GM13976 (cell line): ENCODE results near the gene ABCC12.
"Not testable (repeated sequence)": the region's sequence is repeated elsewhere in the genome, so short reads cannot be mapped to it uniquely, and the experiment has no call there.

Experiments
- DNase-seq: peaks from one replicate; pipeline ENCODE4 v3.0.0; 2012; ENCODE audit warnings: low spot score
- CTCF ChIP-seq: IDR thresholded peaks from 2 replicates; pipeline ENCODE4 v1.5.1; 2012; ENCODE audit warnings: borderline replicate concordance, mild to moderate bottlenecking; ENCODE audit not compliant: insufficient read depth; ENCODE audit errors: extremely low read depth, missing control alignments, control extremely low read depth
- in situ Hi-C: fragments of 300-500 bp; cut with MboI; formaldehyde crosslinking; loops from one replicate; pipeline ENCODE4 v1.12.0; 2022; ENCODE audit warnings: low sequenced_read_pairs, mixed read lengths, inconsistent platforms; ENCODE audit not compliant: unreplicated experiment

Gene ABCC12

DNA sequence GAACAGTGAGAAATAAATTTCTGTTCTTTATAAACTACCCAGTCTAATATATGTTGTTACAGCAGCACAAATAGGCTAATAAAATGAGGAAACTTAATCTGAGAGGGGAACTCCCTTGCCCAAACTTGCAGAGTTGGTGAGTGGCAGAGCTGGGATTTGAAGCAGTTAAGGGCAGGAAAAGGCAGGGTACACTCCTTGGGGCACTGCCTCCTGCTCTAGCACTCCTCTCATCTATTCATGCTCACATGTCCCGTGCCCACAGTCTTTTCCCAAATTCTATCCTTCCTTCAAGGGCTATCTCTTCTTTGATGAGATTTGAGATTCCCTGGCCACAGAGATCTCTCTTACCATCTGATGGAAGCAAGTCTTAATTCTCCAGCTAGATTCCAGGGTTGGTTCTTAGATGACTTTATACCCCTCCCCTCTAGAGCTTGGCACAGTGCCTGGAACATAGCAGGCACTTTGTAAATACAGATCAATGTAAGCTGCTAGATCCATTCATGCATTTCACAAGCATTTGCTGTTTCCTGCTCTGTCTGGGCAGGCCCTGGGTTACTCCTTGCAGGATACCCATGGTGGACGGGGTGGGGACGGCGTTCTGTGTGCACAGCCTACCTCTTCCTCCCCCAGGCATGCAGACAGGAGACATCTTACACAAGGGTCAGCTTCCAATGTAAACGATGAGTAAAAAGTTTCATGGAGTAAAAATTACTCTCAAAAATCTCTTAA, 39.2 kb upstream of the ABCC12 start:
- in situ Hi-C loops = loop anchor here (10.0 kb wide), 1 partner anchor 60 kb away; no protein-coding TSS in a partner anchor
- no peak for TF ChIP-seq CTCF
- no peak for DNase-seq

DNA sequence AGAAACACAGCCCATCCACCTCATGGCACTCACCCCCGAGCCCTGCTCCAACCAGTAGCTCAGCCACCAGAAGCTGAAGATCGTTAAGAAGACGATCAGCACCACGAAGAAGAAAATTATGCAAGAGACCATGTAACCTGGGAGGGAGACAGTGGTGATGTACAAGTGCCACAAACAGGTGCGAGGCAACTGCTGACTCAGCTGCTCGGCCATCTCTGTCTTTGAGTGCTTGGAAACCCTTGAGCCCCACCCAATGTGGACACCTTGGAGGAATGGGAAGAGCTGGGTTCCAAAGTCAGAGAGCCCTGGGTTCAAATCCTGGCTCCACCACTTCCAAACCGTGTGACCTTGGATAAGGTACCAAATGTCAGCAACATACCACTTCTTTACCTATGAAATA, 38.1 kb upstream of the ABCC12 start:
- in situ Hi-C loops = loop anchor here (10.0 kb wide), 1 partner anchor 59 kb away; no protein-coding TSS in a partner anchor
- DNase-seq = no peak

GRCh38 chr16:48188449-48189102, 32.8 kb upstream of the ABCC12 start:
- TF ChIP-seq CTCF = no peak
- DNase-seq = peak; percentile 58
- in situ Hi-C loops = no loop called here

More for the DNA sequence above, 38.1 kb upstream of the ABCC12 start:
- no peak for TF ChIP-seq CTCF

DNA sequence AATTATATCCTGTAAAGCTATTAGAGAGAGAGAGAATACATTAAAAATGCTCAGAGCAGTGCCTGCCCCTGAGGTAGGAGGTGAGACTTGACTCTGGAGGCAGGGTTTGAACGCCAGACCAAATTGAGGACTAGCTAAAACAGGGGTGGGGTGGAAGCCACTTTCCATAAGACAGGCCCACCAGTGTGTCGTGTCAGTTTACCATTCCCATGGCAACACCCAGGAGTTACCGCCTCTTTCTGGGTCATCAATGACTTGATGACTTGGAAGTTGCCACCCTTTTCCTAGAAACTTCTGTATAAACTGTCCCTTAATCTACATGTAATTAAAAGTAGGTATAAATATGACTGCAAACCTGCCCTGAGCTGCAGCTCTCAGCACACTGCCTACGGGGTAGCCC, 32.0 kb upstream of the ABCC12 start:
- DNase-seq = no peak
- no peak for TF ChIP-seq CTCF
- in situ Hi-C loops = no loop called here

DNA sequence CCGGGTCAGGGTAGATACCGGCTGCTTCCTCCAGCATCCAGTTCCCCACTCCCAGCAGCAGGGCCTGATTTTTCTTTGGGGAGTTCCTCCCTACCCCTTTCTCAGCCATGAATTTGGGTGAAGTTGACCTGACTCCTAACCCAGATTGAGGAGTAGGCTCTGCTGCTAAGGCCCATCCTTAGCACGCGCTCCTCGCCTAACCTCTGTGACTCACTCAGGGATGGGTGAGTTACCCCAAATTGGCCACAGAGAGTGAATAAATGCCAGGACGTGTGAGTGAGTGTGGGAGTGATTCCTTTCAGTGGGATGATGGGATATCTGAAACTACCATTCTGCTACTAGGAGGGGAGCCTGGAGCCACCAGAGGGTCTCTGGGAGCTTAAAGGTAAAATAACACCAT, 28.9 kb upstream of the ABCC12 start:
- in situ Hi-C loops = no loop called here
- DNase-seq = no peak
- TF ChIP-seq CTCF = no peak

DNA sequence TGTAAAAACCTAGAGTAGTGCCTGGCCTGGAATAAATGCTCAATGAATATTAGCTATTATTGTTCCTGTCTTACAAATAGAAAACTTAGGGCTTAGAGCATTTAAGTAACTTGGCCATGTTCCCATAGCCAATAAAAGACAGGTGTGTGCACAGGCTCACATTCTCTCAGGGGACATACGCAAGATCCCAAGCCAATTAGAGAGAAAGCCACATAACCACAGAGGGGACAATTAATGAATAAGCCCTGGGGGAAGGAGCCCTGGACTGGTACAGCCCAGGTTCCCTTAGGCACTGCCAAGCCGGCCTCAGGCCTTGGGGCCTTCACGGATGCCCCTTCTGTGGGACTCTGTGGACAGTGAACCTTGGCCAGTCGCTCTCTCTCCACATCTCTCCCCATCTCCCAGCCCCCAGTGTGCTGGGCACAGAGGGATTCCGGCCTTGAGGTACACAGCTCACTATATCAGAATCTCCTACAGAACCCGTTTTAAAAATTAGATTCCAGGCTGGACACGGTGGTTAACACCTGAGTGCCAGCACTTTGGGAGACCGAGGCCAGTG, 27.3 kb upstream of the ABCC12 start:
- no peak for DNase-seq
- TF ChIP-seq CTCF = no peak
- in situ Hi-C loops = no loop called here

DNA sequence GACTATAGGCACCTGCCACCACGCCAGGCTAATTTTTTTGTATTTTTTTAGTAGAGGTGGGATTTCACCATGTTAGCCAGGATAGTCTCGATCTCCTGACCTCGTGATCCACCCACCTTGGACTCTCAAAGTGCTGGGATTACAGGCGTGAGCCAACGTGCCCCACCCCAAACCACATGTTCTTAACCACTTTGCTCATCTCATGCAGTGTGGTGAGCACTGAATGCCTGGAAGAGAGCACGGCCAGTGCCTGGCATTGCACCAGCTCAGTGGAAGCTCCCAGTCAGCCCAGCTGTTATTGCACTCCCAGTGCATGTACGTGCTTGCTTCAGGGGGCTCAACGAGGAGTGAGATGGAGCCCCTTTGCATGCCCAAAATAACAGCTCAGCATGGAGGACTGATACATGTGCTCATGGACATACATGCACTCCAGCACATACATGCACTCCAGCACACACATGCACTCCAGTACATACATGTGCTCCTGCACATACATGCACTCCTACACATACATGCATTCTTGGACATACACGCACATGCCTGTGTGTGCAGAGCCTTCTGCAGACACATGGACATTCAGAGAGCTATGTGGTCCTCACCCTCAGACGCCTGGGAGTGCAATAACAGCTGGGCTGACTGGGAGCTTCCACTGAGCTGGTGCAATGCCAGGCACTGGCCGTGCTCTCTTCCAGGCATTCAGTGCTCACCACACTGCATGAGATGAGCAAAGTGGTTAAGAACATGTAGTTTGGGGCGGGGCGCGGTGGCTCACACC, 26.1 kb upstream of the ABCC12 start:
- in situ Hi-C loops, DNase-seq: not testable (repeated sequence)
